ENCODE results near the gene PLCB3.

GRCh38 chr11:64276653-64277431, 25.5 kb downstream of the PLCB3 start:
- TF ChIP-seq, protein P1, sequence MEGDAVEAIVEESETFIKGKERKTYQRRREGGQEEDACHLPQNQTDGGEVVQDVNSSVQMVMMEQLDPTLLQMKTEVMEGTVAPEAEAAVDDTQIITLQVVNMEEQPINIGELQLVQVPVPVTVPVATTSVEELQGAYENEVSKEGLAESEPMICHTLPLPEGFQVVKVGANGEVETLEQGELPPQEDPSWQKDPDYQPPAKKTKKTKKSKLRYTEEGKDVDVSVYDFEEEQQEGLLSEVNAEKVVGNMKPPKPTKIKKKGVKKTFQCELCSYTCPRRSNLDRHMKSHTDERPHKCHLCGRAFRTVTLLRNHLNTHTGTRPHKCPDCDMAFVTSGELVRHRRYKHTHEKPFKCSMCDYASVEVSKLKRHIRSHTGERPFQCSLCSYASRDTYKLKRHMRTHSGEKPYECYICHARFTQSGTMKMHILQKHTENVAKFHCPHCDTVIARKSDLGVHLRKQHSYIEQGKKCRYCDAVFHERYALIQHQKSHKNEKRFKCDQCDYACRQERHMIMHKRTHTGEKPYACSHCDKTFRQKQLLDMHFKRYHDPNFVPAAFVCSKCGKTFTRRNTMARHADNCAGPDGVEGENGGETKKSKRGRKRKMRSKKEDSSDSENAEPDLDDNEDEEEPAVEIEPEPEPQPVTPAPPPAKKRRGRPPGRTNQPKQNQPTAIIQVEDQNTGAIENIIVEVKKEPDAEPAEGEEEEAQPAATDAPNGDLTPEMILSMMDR (conservative IDR thresholded peaks at IDR 0.05 in 1 of 2, IDR thresholded peaks at IDR 0.05 in 1 of 2; ENCODE audit: extremely low read depth in 1 of 2, insufficient read depth in 1 of 2, low read depth in 1 of 2, low read length in 2 of 2) = no peak
- TF ChIP-seq EZH2 (IDR thresholded peaks at IDR 0.05; ENCODE audit: borderline replicate concordance, low read length) = no peak

All from mammary epithelial cell (primary cell).